Fibroblast of the aortic adventitia (primary cell): Measurements from ENCODE around the gene RASGRP4. TPM values are rescaled to one million over a fixed set of nuclear protein-coding genes. Genes with fewer than 3 reads are reported as not detected.

Experiments used
- DNase-seq: peaks from one replicate; pipeline ENCODE4 v3.0.0-alpha.2; 2010; ENCODE audit warnings: low read depth
- H3K4me3 ChIP-seq: 2 replicates; pipeline ENCODE4 v1.5.1; 2011; ENCODE audit warnings: low read depth, mild to moderate bottlenecking, control low read depth, low read length, moderate library complexity
- total RNA-seq: library from RNA; depleted of rRNA; stranded (reverse); fragments of >200 nt; gene quantifications from 2 replicates; pipeline ENCODE4 v1.2.3, GENCODE V29; 2012; ENCODE audit warnings: low replicate concordance
- TF ChIP-seq, protein P1 (sequence below): IDR thresholded peaks from 2 replicates; pipeline ENCODE4 v1.5.1; 2011; ENCODE audit warnings: mild to moderate bottlenecking, low read length, control low read depth, inconsistent platforms; ENCODE audit not compliant: insufficient read depth

Gene RASGRP4
- total RNA-seq, 1 donor: not detected

DNA sequence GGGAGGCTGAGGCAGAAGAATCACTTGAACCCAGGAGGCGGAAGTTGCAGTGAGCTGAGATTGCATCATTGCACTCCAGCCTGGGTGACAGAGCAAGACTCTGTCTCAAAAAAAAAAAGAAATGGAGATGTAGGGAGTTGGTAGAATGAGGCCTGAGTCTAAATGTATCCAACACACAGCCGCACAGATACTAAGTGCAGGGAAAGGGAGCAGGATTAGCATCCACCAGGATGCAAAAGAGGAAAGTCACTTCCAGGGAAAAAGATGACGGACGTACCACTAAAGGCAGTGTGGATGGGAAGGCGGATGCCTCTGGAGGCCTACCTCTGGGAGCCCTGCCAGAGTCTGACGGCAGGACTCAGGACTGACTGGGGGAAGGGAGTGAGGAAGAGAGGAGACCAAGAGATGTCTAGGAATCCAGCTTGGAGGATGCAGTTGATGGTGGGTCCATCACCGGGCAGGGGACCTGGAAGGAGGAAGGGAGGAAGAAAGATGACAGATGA lies 16.3 kb downstream of the RASGRP4 start:
- H3K4me3 ChIP-seq: no peak overlapping the region
- TF ChIP-seq, protein P1, sequence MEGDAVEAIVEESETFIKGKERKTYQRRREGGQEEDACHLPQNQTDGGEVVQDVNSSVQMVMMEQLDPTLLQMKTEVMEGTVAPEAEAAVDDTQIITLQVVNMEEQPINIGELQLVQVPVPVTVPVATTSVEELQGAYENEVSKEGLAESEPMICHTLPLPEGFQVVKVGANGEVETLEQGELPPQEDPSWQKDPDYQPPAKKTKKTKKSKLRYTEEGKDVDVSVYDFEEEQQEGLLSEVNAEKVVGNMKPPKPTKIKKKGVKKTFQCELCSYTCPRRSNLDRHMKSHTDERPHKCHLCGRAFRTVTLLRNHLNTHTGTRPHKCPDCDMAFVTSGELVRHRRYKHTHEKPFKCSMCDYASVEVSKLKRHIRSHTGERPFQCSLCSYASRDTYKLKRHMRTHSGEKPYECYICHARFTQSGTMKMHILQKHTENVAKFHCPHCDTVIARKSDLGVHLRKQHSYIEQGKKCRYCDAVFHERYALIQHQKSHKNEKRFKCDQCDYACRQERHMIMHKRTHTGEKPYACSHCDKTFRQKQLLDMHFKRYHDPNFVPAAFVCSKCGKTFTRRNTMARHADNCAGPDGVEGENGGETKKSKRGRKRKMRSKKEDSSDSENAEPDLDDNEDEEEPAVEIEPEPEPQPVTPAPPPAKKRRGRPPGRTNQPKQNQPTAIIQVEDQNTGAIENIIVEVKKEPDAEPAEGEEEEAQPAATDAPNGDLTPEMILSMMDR: no peak
- DNase-seq: peak; percentile 66

DNA sequence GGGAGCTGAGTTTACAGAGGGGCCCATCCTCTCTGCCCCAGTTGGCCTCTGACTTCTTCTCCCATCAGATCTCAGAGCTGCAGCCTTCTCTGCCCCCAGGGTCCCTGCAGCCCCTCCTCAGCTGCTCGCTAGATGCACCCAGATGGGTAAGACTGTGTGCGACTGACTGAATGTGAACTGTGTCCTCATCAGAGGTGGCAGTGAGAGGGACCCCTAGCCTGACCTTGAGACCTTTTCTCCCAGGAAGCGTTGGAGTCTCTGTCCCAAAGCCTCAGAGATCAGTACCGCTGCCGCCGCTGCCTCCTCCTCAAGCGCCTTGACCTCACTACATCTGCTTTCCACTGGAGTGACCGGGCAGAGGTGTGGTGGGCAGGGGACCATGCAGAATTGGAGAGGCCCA lies 20.7 kb downstream of the RASGRP4 start:
- no peak overlapping the region for H3K4me3 ChIP-seq
- TF ChIP-seq, protein P1: no peak
- no peak for DNase-seq

DNA sequence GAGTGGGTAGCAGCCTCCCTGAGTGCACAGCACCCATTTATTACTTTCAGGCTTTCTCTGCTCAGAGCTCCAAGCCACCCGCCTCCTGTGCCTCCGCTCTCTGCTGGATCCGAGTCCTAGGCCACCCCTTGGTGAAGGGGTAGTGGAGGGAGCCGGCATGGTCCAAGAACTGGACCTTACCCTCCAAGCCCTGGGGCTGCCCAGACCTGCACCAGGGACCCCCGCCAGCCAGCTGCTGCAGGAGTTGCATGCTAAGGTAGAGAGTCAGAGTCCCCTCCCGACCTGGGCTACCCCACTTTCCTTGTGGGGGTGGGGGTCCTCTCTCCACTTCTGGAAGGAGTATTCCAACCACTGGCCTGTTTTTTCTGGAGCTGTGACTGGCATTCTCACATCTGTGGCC lies 21.2 kb downstream of the RASGRP4 start:
- TF ChIP-seq, protein P1: no peak
- no peak overlapping the region for H3K4me3 ChIP-seq
- DNase-seq: no peak

DNA sequence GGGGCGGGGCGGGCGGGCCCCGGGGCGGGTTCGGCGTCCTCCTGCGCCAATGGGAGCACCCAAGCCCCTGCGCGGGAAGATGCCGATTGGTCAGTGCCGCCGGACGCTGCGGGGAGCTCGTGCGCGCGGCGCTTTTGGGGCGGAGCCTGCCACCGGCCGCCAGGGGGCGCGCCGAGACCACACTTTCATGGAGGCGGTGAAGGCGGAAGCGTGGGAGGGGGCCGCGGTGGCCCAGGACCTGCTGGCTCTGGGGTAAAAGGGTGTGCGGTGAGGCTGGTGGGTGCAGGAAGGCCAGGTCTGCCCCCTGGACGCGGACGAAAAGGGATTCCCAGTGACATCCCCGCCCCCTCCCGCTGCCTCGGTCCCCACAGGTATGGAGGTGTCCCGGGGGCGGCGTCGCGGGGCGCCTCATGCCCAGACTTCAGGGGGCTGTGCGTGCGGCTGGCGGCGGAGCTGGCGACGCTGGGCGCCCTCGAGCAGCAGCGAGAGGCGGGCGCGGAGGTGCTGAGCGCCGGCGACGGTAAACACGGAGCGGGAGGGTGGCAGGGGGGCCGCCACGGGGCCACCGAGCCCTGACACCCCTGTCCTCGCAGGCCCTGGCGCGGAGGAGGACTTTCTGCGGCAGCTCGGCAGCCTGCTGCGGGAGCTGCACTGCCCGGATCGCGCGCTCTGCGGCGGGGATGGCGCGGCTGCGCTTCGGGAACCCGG lies 22.9 kb downstream of the RASGRP4 start, which contains the start of gene FAM98C:
FAM98C (plus strand) TSS at position 127 of the 708 bp plus-strand sequence; CDS start at position 188, 61 bp downstream.
- TF ChIP-seq, protein P1: peak; percentile 71
- peak; percentile 93 for DNase-seq
- peak within 1 kb of the TSS; percentile 93 for H3K4me3 ChIP-seq

DNA sequence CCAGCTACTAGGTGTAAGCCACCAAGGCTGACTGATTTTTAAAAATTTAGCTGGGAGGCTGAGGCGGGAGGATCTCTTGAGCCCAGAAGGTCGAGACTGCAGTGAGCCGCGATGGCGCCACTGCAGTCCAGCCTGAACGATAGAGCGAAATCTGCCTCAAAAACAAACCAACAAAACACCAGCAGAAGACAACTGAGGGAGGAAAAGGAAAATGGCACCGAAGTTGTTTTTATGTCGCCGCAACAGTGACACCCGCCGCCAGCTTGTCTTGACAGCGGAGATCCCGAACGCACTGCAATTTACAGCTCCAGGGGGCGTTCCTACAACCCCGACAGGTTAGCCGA lies 23.4 kb downstream of the RASGRP4 start:
- TF ChIP-seq, protein P1: no peak
- DNase-seq: no peak
- H3K4me3 ChIP-seq: peak overlapping the region; percentile 62

DNA sequence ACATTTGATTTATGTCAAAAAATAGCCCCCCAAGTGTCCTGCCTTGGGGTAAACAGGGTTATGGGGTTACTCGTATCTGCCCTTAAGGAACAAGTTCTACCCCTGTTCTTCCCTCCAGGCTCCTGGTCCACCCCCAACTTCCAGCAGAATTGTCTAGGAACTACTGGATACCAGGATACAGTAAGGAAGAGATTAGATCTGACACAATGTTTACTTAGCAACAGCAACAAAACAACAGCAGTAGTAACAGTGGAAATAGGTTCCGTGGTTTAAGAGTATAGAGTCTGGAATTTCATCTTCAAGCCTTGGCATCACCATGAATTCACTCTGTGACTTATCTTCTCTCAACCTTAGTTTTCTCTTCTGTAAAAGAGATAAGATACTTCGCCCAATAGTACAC lies 24.9 kb downstream of the RASGRP4 start:
- TF ChIP-seq, protein P1: no peak
- no peak overlapping the region for H3K4me3 ChIP-seq
- DNase-seq: no peak
